Endothelial cell of umbilical vein (primary cell): ENCODE measurements around the gene OR9G1. TPM values are rescaled to one million over a fixed set of nuclear protein-coding genes. Genes with fewer than 3 reads are reported as not detected.

Experiments used
- BruUV-seq: library from RNA; stranded (reverse); fragments of 400-500 nt; replicated peaks from 2 replicates; lab custom pipeline; 2021; lab: Mats Ljungman, UMichigan
- CTCF ChIA-PET: fragments of 300-600, 350-600 bp; sonication (Branson Sonifier 250); formaldehyde crosslinking; loops from one replicate; lab custom pipeline; 2021; ENCODE audit warnings: antibody characterized with exemption, inconsistent platforms; lab: Charles Lee
- POLR2A ChIA-PET: fragments of 300-600, 350-600 bp; sonication (Branson Sonifier 250); formaldehyde crosslinking; loops from one replicate; lab custom pipeline; 2021; ENCODE audit warnings: antibody characterized with exemption, inconsistent platforms; lab: Charles Lee
- DNase-seq: peaks from one replicate; pipeline ENCODE4 v3.0.0-alpha.2; 2011; ENCODE audit warnings: low read depth, low spot score
- FAIRE-seq: peaks from 2 replicates; lab custom pipeline; 2011; peaks lifted over from hg19 to GRCh38; lab: Jason Lieb, UNC
- H2AFZ ChIP-seq: 2 replicates; pipeline ENCODE4 v1.6.0; 2012; ENCODE audit warnings: low read depth, low read length, control low read depth, inconsistent platforms
- H3K27ac ChIP-seq: 2 replicates; pipeline ENCODE4 v1.5.1; 2011; ENCODE audit warnings: low read depth, mild to moderate bottlenecking, control low read depth, low read length, moderate library complexity; ENCODE audit not compliant: insufficient read depth
- H3K27me3 ChIP-seq, 2 experiments: 2 replicates each; pipeline versions ENCODE4 v1.6.0 to v1.6.1; 2011; ENCODE audit warnings: low read length in 2 of 2, mixed read lengths in 1 of 2; ENCODE audit not compliant: control insufficient read depth in 2 of 2, insufficient read depth in 2 of 2
- H3K36me3 ChIP-seq, 2 experiments: 2 replicates in 1 of 2; 3 replicates in 1 of 2; pipeline ENCODE4 v1.5.1; 2011; ENCODE audit warnings: low read length in 2 of 2, mild to moderate bottlenecking in 1 of 2, moderate library complexity in 1 of 2; ENCODE audit not compliant: control insufficient read depth in 2 of 2, insufficient read depth in 2 of 2; ENCODE audit errors: extremely low read depth in 1 of 2
- H3K4me1 ChIP-seq: 3 replicates; pipeline ENCODE4 v1.5.1; 2011; ENCODE audit warnings: mild to moderate bottlenecking, low read length; ENCODE audit not compliant: control insufficient read depth, insufficient read depth; ENCODE audit errors: extremely low read depth
- H3K4me2 ChIP-seq: 2 replicates; pipeline ENCODE4 v1.6.1; 2011; ENCODE audit warnings: low read length, control low read depth, mixed read lengths; ENCODE audit not compliant: insufficient read depth
- H3K4me3 ChIP-seq, 3 experiments: fragments of 200-600 bp in 1 of 3; sonication (generic), shearing (Covaris generic) in 1 of 3; replicated peaks in 1 of 3; 2 replicates each; pipeline ENCODE4 v1.5.1; 2011 to 2016; ENCODE audit warnings: control low read depth in 3 of 3, low read length in 3 of 3, mild to moderate bottlenecking in 2 of 3, inconsistent platforms in 1 of 3, low read depth in 1 of 3, moderate library complexity in 1 of 3; ENCODE audit not compliant: insufficient read depth in 1 of 3
- H3K79me2 ChIP-seq: 2 replicates; pipeline ENCODE4 v1.6.0; 2012; ENCODE audit warnings: low read length, inconsistent platforms; ENCODE audit not compliant: control insufficient read depth, insufficient read depth
- H3K9ac ChIP-seq: replicated peaks from 2 replicates; pipeline ENCODE3; 2011; ENCODE audit warnings: low read length, control low read depth; ENCODE audit not compliant: insufficient read depth; ENCODE audit errors: extremely low read depth
- H3K9me1 ChIP-seq: replicated peaks from 3 replicates; pipeline ENCODE4 v1.6.0; 2011; ENCODE audit warnings: mild to moderate bottlenecking, low read length; ENCODE audit not compliant: control insufficient read depth, insufficient read depth; ENCODE audit errors: extremely low read depth
- H3K9me3 ChIP-seq: replicated peaks from 2 replicates; pipeline ENCODE4 v1.5.1; 2012; ENCODE audit warnings: low read length, inconsistent platforms; ENCODE audit not compliant: control insufficient read depth, insufficient read depth
- H4K20me1 ChIP-seq: replicated peaks from 2 replicates; pipeline ENCODE3; 2011; ENCODE audit warnings: mild to moderate bottlenecking, low read length; ENCODE audit not compliant: control insufficient read depth, insufficient read depth; ENCODE audit errors: extremely low read depth
- EZH2 ChIP-seq: IDR thresholded peaks from 2 replicates; pipeline ENCODE4 v1.6.1; 2012; ENCODE audit warnings: borderline replicate concordance, low read depth, mild to moderate bottlenecking, moderate library complexity, low read length, inconsistent platforms; ENCODE audit not compliant: severe bottlenecking
- FOS ChIP-seq: IDR thresholded peaks from 2 replicates; pipeline ENCODE4 v1.6.1; 2011; ENCODE audit warnings: mild to moderate bottlenecking, low read length, moderate library complexity, borderline replicate concordance; ENCODE audit not compliant: insufficient read depth
- GATA2 ChIP-seq: IDR thresholded peaks from 2 replicates; pipeline ENCODE4 v1.7.0; 2011; ENCODE audit warnings: low read depth, mild to moderate bottlenecking, moderate library complexity, mixed read lengths, low read length; ENCODE audit not compliant: insufficient read length, insufficient read depth
- JUN ChIP-seq: IDR thresholded peaks from 2 replicates; pipeline ENCODE4 v1.6.1; 2011; ENCODE audit warnings: borderline replicate concordance, low read depth; ENCODE audit not compliant: insufficient read length, insufficient read depth
- MAX ChIP-seq: IDR thresholded peaks from 2 replicates; pipeline ENCODE4 v1.6.1; 2011; ENCODE audit not compliant: insufficient read depth, insufficient read length
- MYC ChIP-seq: IDR thresholded peaks from one replicate; pipeline ENCODE4 v1.6.1; 2011; ENCODE audit warnings: mild to moderate bottlenecking, low read depth, low read length
- POLR2A ChIP-seq: IDR thresholded peaks from 2 replicates; pipeline ENCODE4 v1.6.1; 2012; ENCODE audit warnings: low read depth, mild to moderate bottlenecking, control low read depth, low read length
- POLR2AphosphoS5 ChIP-seq: IDR thresholded peaks from 2 replicates; pipeline ENCODE4 v1.6.1; 2012; ENCODE audit warnings: low read depth, mild to moderate bottlenecking, control low read depth, low read length, moderate library complexity; ENCODE audit not compliant: insufficient read depth
- dilution Hi-C: fragments of 300-500 bp; cut with MboI; formaldehyde crosslinking; loops from one replicate; pipeline ENCODE4 v1.15.0; 2019; ENCODE audit warnings: low sequenced_read_pairs; ENCODE audit not compliant: extremely low pct_ligation_motif_present
- intact Hi-C: fragments of 100-400 bp; cut with micrococcal nuclease; formaldehyde crosslinking; loops from one replicate; pipeline ENCODE4 v1.10.0; 2022
- polyA plus RNA-seq, 4 experiments: library from polyadenylated mRNA; depleted of rRNA in 3 of 4; stranded (reverse) in 3 of 4; unstranded in 1 of 4; fragments of >200 nt; gene quantifications; 2 replicates each; pipeline versions ENCODE4 v1.2.1 to v1.2.3, GENCODE V29; 2011 to 2012; ENCODE audit warnings: missing spikeins in 1 of 4
- total RNA-seq: library from RNA; stranded (reverse); gene quantifications from 2 replicates; pipeline ENCODE4 v1.2.3, GENCODE V29; 2021
- TF ChIP-seq, protein P1 (sequence below), 2 donors: IDR thresholded peaks; 1 replicate in 1 of 2; 2 replicates in 1 of 2; pipeline ENCODE4 v1.5.1; 2011; ENCODE audit warnings: low read length in 2 of 2, mild to moderate bottlenecking in 2 of 2, moderate library complexity in 2 of 2, control low read depth in 1 of 2, inconsistent platforms in 1 of 2, low read depth in 1 of 2; ENCODE audit not compliant: insufficient read depth in 1 of 2; ENCODE audit errors: extremely low read depth in 1 of 2

Gene OR9G1
- total and polyA plus RNA-seq, 2 donors (not counting 3 experiments of a cell fraction or from before 2014, with no cell fraction given) = not detected

DNA sequence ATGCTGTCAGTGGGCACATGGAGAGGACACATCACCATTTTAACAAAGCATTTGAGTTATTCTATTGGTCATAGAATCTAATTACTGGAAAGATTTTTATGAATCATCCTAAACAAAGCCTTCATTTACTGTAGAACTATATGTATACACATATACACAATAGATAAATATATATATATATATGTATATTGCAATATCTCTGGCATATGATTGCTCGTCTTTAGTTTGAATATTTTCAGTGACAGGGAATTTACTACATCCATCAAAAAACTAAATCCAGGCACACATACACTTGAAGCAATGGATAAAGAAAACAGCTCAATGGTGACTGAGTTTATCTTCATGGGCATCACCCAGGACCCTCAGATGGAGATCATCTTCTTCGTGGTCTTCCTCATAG lies 35.5 kb upstream of the OR9G1 start, which contains the start of gene OR5AR1:
Gene OR5AR1, plus strand, starts transcription at position 301 of the 400 bp plus-strand sequence. Its CDS starts 0 bp downstream, at position 301.
- Histone ChIP-seq H3K27ac (no peak within 1 kb of the TSS), H2AFZ (no peak within 1 kb of the TSS), H3K9me1 (no peaks in the 10 kb centered on the region), H3K27me3 (no peaks in the 10 kb centered on the region), H3K9ac (no peak within 1 kb of the TSS), H3K79me2 (no peaks in the 10 kb centered on the region), H4K20me1 (no peaks in the 10 kb centered on the region), H3K9me3 (peaks cover 6% of the 10 kb centered on the region), H3K4me2 (no peak within 1 kb of the TSS), H3K36me3 (no peaks in the 10 kb centered on the region), H3K4me1 (no peaks in the 10 kb centered on the region), H3K4me3 (no peak within 1 kb of the TSS)
- FAIRE-seq (no peak), DNase-seq (no peak)
- ChIA-PET POLR2A (no interaction called here), CTCF (no interaction called here)
- TF ChIP-seq GATA2 (no peak), MAX (no peak), JUN (no peak), POLR2AphosphoS5 (no peak), FOS (no peak), POLR2A (no peak), MYC (no peak), EZH2 (no peak)
- TF ChIP-seq, protein P1, sequence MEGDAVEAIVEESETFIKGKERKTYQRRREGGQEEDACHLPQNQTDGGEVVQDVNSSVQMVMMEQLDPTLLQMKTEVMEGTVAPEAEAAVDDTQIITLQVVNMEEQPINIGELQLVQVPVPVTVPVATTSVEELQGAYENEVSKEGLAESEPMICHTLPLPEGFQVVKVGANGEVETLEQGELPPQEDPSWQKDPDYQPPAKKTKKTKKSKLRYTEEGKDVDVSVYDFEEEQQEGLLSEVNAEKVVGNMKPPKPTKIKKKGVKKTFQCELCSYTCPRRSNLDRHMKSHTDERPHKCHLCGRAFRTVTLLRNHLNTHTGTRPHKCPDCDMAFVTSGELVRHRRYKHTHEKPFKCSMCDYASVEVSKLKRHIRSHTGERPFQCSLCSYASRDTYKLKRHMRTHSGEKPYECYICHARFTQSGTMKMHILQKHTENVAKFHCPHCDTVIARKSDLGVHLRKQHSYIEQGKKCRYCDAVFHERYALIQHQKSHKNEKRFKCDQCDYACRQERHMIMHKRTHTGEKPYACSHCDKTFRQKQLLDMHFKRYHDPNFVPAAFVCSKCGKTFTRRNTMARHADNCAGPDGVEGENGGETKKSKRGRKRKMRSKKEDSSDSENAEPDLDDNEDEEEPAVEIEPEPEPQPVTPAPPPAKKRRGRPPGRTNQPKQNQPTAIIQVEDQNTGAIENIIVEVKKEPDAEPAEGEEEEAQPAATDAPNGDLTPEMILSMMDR (IDR thresholded peaks at IDR 0.05; ENCODE audit: extremely low read depth in 1 of 2, insufficient read depth in 1 of 2, low read depth in 1 of 2, low read length in 2 of 2) = no peak
- intact Hi-C loops = no loop called here
- dilution Hi-C loops = no loop called here
- BruUV-seq = no TSS peak
